ENCODE measurements around the gene HMX2.

The HMX2 gene, protein sequence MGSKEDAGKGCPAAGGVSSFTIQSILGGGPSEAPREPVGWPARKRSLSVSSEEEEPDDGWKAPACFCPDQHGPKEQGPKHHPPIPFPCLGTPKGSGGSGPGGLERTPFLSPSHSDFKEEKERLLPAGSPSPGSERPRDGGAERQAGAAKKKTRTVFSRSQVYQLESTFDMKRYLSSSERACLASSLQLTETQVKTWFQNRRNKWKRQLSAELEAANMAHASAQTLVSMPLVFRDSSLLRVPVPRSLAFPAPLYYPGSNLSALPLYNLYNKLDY

DNA sequence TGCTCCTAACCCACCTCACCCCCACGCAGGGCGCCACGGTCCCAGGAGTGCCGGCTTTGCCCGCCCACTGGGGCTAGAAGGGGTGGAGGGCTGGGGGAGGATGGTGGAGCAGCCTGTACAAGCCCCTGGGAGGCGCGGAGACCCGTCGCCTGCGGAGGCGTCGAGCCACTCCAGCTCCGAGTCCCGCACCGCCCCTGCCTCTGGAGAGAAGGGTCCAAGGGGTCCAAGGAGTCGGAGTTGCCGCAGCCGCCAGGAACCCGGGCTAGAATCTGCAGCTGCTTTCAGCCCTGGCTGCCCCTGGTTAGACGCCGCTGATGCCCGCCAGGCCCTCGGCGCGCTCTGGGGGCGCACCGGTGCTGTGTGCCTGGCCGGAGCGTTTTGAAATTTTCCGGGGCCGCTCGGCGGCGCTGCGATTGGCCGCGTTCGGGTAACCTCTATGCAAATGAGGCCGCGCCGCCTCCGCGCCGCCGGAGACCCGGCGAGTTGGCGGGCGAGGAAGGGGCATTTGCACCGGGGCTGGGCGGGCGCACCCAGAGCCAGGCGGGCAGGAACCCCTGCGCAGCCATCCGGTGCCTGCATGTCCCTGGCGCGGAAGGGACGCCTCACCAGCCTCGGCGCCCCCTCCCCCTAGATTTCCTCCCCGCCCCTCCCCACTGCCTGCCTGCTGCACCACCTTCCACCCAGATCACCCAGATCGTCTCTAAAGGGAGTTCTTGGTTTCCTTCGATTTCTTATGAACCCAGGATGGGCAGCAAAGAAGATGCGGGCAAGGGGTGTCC lies at the start of gene HMX2:
Gene HMX2 (plus strand): TSS at position 502 of the 779 bp plus-strand sequence. CDS start 243 bp downstream, at position 745.
- Mint-ChIP-seq H3K4me1 (peaks cover 28 to 47% of the 10 kb centered on the region in 2 donors), H3K9me3 (peaks cover 0 to 3% of the 10 kb centered on the region in 2 donors), H3K27ac (peak within 1 kb of the TSS; percentile 91), H3K27me3 (peaks cover 51 to 75% of the 10 kb centered on the region in 2 donors), H3K36me3 (peaks cover 0 to 3% of the 10 kb centered on the region in 2 donors), H3K4me3 (peak within 1 kb of the TSS; percentile 68 to 83)
- no peak for ATAC-seq (replicated peaks)
- DNase-seq, result no peak

DNA sequence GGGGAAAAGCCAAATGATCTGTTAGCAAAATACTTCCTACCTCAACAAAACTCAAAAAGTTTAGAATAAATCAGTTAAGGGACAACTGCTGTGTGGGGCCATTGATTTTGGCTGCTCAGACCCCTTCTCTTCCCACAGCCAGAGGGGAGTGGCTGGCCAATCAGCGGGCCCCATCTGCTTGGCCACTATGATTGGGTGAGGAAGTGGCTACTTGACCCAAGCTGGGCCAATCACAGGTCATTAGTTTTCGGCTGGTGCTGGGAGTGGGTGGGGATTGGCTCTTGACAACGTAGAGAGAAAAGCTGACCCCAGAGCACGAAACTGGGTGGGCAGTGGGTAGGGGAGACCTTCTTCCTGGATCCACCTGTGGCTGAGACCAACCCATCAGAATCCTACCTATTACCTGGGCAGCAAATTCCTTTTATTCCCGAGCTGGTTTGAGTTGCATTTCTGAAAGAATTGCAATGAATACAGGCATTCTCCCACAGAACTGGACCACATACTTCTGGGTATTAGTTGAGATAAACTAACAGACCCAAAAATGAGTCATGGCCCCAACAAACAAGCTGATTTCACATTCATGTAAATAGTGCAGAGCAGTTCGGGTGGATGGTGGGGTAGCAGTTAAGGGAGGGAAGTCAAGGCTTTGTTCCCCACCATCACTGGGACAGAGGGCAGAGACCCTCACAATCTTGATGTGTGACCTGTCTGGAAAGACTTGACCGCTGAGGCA lies 47.7 kb upstream of the HMX2 start:
- no peaks in the 10 kb centered on the region for H3K36me3 Mint-ChIP-seq
- peaks cover 23 to 24% of the 10 kb centered on the region in 2 donors for H3K27me3 Mint-ChIP-seq
- no peaks in the 10 kb centered on the region for H3K4me1 Mint-ChIP-seq
- H3K27ac Mint-ChIP-seq, result no peak overlapping the region
- H3K4me3 Mint-ChIP-seq, result no peak overlapping the region
- H3K9me3 Mint-ChIP-seq, result no peaks in the 10 kb centered on the region
- no peak for ATAC-seq (replicated peaks)
- no peak for DNase-seq

DNA sequence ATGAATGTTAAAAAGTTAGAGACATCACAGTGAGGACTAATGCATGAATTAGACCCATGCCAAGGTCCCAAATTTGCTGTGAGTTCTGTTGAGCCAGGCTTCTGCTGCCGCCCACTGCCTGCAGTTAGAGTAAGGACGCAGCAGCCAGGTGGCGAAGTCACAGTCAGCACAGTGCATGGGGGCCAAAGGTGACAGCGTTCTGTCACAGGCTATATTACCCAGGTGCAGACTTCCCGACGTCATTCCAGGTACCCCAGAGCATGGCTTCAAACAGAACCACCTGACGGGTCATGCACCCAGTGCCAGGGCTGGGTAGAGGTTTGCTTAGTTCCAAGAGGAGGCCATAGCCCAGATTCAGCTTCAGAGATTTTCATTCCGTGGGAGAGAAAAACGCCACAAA lies 46.1 kb upstream of the HMX2 start:
- Mint-ChIP-seq H3K9me3 (no peaks in the 10 kb centered on the region), H3K27ac (no peak overlapping the region), H3K4me1 (no peaks in the 10 kb centered on the region), H3K36me3 (no peaks in the 10 kb centered on the region), H3K27me3 (peaks cover 23 to 31% of the 10 kb centered on the region in 2 donors), H3K4me3 (no peak overlapping the region)
- DNase-seq (no peak), ATAC-seq (replicated peaks) (no peak)

DNA sequence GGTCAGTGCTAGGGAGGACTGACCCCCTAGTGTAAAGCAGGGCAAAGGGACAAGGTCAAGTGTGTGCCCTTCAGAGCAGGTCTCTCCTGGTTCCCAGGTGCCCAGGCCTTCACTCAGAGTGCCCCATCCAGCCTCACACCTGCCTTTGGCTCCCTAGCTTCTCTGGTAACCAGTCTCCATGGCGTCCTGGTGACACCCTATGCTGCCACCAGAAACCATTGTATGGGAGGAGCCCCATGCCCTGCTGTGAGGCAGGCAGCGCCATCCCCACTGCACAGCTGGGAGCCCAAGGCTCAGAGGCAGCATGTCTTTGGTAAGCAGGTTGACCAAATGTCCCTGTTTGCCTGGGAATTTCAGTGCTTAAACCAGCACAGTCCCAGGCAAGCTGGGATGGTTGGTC lies 45.3 kb upstream of the HMX2 start:
- DNase-seq, result no peak
- H3K9me3 Mint-ChIP-seq, result no peaks in the 10 kb centered on the region
- H3K4me3 Mint-ChIP-seq, result no peak overlapping the region
- ATAC-seq (replicated peaks), result no peak
- peaks cover 16 to 27% of the 10 kb centered on the region in 2 donors for H3K27me3 Mint-ChIP-seq
- H3K36me3 Mint-ChIP-seq, result no peaks in the 10 kb centered on the region
- no peak overlapping the region for H3K27ac Mint-ChIP-seq
- no peaks in the 10 kb centered on the region for H3K4me1 Mint-ChIP-seq

DNA sequence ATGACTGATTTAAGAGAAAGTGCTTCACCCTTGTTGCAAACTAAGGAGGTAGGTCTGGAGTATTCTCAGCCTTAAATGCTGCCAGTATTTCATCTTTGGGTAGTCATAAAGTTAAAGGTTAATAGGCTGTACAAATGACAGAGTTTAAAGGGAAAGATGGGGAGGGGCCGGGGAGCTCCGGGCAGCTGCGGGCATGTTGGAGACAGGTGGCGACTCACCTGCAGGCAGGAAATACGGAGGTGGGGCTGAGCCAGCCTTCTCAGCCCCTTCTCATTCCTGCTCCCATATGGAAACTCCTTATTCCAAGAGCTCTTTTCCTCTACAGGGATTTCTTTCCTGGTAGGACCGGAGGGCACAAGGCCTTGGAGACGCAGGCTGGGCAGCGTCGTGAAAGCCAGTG lies 44.0 kb upstream of the HMX2 start:
- Mint-ChIP-seq H3K27ac (no peak overlapping the region), H3K9me3 (no peaks in the 10 kb centered on the region), H3K4me3 (no peak overlapping the region), H3K4me1 (no peaks in the 10 kb centered on the region), H3K36me3 (no peaks in the 10 kb centered on the region), H3K27me3 (peaks cover 19 to 33% of the 10 kb centered on the region in 2 donors)
- ATAC-seq (replicated peaks), result no peak
- no peak for DNase-seq

DNA sequence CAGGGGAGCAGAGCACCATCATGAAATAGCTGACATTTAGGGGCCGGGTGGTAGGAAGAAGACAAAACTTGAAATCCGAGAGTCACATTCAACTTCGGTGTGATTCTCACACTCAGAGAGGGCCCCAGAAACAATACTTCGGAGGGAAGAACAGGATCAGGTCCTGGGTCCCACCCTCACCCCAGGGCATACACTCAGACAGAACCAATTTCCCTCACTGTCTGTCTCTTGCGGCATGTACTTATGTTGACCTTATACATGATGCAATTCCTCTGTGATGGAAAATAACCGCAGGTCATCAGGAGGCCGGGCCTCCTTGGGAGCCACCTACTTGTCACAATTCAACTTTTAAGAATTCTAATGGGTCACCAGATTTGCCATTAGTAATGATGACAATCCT lies 38.5 kb upstream of the HMX2 start:
- Mint-ChIP-seq H3K27ac (no peak overlapping the region), H3K4me3 (no peak overlapping the region), H3K9me3 (no peaks in the 10 kb centered on the region), H3K4me1 (no peaks in the 10 kb centered on the region), H3K27me3 (peaks cover 36 to 49% of the 10 kb centered on the region in 2 donors), H3K36me3 (no peaks in the 10 kb centered on the region)
- ATAC-seq (replicated peaks) (no peak), DNase-seq (no peak)

DNA sequence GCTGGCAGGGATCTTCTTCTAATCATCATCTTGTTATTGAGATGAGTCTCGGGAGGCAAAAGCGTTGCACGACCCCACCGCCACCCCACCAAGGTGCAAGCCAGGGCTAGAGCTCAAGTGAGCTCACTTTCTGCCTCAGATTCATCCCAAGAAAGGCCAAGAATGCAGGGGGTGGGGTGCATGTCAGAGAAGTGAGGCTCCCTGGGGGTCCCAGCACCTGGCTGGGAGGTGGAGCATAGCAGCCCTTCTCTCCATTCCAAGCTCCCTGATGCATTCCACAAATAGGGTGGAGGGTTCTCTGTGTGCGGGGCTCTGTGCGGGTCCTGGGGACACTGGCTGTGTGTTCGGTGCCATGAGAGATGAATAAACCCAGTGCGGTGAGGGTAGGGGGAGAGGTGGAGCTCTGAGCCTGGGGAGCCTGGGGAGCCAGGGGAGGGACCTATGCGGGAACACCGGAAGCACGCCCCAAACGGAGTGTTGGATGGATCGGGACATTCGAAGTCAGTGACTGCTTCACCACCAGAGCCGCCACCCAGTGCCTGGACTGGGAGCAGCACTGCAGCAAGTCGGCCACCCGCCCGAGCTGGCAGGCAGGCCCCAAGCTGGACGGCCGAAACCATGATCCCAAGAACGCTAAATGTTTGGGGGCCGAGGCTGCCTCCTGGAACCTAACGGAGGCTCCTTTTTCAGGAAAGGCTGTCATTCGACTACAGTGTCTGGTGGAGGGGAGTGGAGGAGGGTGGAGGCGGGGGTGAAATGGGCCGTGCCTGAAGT lies 30.1 kb upstream of the HMX2 start:
- H3K27ac Mint-ChIP-seq, result no peak overlapping the region
- H3K9me3 Mint-ChIP-seq, result no peaks in the 10 kb centered on the region
- no peaks in the 10 kb centered on the region for H3K36me3 Mint-ChIP-seq
- H3K4me3 Mint-ChIP-seq, result no peak overlapping the region
- H3K4me1 Mint-ChIP-seq, result no peaks in the 10 kb centered on the region
- H3K27me3 Mint-ChIP-seq, result peaks cover 55 to 64% of the 10 kb centered on the region in 2 donors
- DNase-seq (no peak), ATAC-seq (replicated peaks) (no peak)

DNA sequence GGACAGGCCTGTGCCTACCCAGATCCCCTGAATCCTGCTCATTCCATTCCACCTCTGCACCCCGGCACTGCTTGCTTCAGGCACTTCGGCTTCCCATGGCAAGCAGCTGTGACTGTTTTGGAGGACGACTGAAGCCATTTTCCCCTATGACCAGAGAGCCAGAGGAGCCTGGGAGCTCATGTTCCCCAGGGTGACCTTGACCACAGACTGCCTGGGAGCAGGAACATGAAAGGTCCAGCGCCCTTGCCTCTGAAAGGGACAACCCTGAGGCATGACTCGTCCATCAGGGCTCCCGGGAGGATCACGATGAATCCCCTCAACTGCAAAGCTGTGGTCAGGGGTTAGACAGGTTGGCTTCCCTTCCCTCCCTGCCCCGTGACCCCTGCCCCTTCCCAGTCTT lies 28.9 kb upstream of the HMX2 start:
- Mint-ChIP-seq H3K4me3 (no peak overlapping the region), H3K9me3 (no peaks in the 10 kb centered on the region), H3K36me3 (no peaks in the 10 kb centered on the region), H3K27ac (no peak overlapping the region), H3K27me3 (peaks cover 50 to 64% of the 10 kb centered on the region in 2 donors), H3K4me1 (no peaks in the 10 kb centered on the region)
- ATAC-seq (replicated peaks) (no peak), DNase-seq (no peak)

DNA sequence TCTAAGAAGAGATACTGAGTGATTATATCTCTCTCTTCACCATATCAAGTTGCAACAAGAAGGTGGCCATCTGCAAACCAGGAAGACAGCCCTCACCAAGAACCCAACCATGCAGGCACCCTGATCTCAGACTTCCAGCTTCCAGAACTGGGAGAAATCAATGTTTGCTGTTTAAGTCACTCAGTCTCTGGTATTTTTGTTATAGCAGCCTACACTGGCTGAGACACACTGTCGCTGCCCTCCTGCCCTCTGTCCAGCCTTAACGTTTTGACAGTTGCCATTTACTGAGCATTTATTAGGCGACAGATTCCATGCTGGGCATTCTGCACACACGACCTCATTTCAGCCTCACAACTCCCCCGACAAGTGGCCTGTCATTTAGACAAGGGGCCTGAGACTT lies 21.7 kb upstream of the HMX2 start:
- Mint-ChIP-seq H3K36me3 (no peaks in the 10 kb centered on the region), H3K4me3 (no peak overlapping the region), H3K27ac (no peak overlapping the region), H3K27me3 (peaks cover 62 to 78% of the 10 kb centered on the region in 2 donors), H3K4me1 (no peaks in the 10 kb centered on the region), H3K9me3 (no peaks in the 10 kb centered on the region)
- DNase-seq (no peak), ATAC-seq (replicated peaks) (no peak)

DNA sequence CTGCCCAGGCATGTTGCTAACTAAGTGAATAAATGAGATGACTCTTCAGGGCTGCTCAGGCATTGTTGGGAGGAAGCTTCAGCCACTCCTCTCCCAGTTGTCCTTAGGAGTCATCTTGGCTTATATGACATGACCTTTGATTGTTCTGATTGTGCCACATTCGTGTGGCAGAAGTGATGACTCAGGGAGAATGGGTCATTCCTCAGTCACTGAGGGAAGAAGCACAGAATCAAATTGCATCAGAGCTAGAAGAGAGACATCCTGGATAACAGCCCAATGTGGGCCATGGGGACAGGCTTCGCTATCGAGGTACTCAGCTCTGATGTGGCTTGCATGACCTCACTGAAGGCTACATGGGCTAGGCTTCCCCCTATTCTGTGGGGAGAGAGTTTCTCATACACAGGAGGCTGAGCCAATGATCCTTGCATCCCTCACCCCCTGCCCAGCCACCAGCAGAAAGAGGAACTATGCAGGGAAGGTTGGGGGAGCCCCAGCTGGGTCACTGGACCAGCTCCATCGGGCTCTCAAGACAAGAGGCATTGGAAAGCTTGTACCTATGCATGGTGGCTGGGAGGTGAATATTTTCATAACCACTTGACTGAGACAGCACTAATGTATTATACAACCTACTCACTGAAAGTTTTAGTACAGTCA lies 18.2 kb upstream of the HMX2 start:
- H3K27me3 Mint-ChIP-seq, result peaks cover 83 to 92% of the 10 kb centered on the region in 2 donors
- ATAC-seq (replicated peaks) (peak; percentile 33 to 64), DNase-seq (no peak)
- peaks cover 0 to 2% of the 10 kb centered on the region in 2 donors for H3K36me3 Mint-ChIP-seq
- no peak overlapping the region for H3K27ac Mint-ChIP-seq
- H3K4me3 Mint-ChIP-seq, result no peak overlapping the region
- peaks cover 12 to 22% of the 10 kb centered on the region in 2 donors for H3K4me1 Mint-ChIP-seq
- peaks cover 0 to 3% of the 10 kb centered on the region in 2 donors for H3K9me3 Mint-ChIP-seq

DNA sequence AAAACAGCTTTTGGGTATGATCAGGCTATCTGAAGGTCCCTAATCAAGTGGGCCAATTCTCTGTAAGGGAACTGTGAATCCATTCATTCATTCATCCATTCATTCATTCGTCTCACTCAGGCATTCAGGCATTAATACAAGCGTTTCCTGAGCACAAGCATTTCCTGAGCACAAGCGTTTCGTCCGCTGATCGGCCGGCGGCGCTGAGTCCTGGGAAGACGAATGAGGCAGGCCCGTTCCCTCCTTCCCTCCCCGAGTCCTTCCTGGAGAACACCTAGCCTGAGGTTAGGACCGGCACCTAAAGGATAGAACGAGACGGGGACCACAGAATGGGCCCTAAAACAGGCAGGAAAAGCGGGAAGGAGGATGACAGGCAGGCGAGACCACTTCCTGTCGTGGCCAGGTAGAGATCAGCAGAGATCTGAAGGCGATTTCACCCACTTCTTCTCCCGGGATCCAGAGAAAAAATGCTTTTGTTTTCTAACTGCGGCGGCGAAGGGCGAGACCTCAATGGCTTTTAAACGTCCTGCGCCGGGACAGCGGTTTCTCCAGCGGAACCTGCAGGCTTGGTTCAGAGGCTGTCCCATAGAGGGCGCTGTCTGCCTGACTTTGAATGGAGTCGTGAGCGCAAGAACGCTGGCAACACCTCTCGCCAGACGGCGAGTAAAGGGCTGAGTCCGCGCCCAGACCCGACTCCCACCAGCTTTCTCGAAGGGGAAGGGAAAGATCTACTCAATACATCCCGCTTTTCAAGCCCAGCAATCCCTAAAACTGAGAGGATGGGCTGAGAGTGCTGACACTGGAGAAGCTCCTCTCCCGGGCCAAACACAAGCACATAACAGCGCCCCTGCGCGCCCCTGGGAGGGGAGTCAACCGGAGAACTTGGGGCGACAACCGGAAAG lies 15.1 kb upstream of the HMX2 start:
- Mint-ChIP-seq H3K4me3 (peak overlapping the region; percentile 41 to 63), H3K36me3 (peaks cover 4% of the 10 kb centered on the region in 2 donors), H3K9me3 (peaks cover 0 to 3% of the 10 kb centered on the region in 2 donors), H3K4me1 (peaks cover 16 to 34% of the 10 kb centered on the region in 2 donors), H3K27ac (peak overlapping the region; percentile 90), H3K27me3 (peaks cover 74 to 77% of the 10 kb centered on the region in 2 donors)
- ATAC-seq (replicated peaks) (peak; percentile 44 to 64), DNase-seq (peak; percentile 67)

DNA sequence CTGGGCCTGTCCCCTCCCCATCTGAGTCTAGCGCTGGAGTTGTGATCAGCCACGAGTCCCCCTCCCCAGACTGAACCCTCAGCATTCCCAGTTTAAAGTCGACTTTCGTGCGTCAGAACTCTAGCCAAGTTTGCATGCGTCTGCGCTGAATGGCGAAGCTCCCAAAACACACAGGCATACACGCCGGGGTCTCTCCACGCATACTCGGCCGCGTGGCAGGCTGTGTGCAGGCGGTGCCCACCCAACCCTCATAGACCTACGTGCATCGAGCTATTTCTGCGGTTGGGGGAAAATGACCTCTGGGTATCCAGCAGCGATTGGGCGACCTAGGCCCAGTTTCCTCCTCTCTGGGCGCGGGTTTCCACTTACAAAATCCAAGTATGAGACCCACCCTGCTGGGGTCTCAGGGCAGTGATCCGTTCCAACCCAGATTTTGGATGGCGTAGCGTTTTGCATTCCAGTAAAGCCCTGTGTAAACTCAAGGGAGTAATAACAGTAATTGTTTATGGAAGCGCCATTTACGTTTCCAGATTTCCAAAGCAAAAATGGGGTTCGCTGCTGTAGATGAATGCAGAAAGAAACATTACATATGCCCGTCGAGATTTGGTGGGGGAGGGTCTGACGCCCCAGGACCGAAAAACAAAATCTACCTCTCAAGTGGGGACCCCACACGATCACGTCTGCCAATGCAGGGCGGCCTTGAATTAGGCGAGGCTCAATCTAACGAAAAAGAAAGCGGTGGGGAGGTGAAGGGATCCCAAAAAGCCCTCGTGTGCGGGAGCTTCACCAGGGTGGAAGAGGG lies 14.2 kb upstream of the HMX2 start:
- Mint-ChIP-seq H3K4me1 (peaks cover 16 to 34% of the 10 kb centered on the region in 2 donors), H3K27me3 (peaks cover 73 to 79% of the 10 kb centered on the region in 2 donors), H3K36me3 (peaks cover 4 to 6% of the 10 kb centered on the region in 2 donors), H3K4me3 (peak overlapping the region; percentile 48 to 58), H3K27ac (peak overlapping the region; percentile 90), H3K9me3 (peaks cover 0 to 3% of the 10 kb centered on the region in 2 donors)
- ATAC-seq (replicated peaks) (no peak), DNase-seq (no peak)

All from stimulated activated naive B cell treated with anti-CD40 and anti-IgM and Interleukin-4, amounts not matched to agents 10 μg/mL and 1 μg/mL and 100 μg/mL, for 72 hours (primary cell).